Tibial nerve (tissue), 3 donors: ENCODE measurements around the gene ALB.

Experiments
- POLR2A ChIP-seq, 2 donors: fragments of 450-650 bp; IDR thresholded peaks; one replicate each; pipeline ENCODE4 v1.6.1; 2017; ENCODE audit warnings: antibody characterized with exemption in 2 of 2, mild to moderate bottlenecking in 2 of 2, moderate library complexity in 2 of 2
- TF ChIP-seq, protein P1 (sequence below), 5 experiments: fragments of 200-600 bp in 3 of 5; fragments of 450-650 bp in 2 of 5; sonication (generic) in 3 of 5; IDR thresholded peaks; one replicate each; pipeline ENCODE4 v1.5.1; 2016 to 2019; ENCODE audit warnings: antibody characterized with exemption in 5 of 5, mild to moderate bottlenecking in 3 of 5, moderate library complexity in 2 of 5

DNA sequence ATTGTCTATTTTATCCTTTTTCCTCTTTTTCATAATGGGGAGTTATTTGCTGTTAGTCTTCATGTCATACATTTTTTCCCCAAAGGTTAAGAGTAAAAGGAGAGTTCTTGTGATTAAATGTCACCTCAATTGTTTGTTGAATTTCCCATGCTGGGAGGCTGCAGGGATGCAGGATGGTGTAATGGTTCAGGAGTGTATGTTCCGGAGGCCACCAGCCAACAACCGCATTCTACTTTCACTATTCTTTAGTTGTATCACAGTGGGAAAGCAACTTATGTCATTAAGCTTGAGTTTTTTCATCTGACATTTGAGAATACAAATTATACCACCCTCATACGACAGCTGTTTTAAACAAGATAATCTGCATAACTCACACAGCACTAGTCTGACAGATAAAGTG, 47.3 kb downstream of the ALB start:
- TF ChIP-seq, protein P1, sequence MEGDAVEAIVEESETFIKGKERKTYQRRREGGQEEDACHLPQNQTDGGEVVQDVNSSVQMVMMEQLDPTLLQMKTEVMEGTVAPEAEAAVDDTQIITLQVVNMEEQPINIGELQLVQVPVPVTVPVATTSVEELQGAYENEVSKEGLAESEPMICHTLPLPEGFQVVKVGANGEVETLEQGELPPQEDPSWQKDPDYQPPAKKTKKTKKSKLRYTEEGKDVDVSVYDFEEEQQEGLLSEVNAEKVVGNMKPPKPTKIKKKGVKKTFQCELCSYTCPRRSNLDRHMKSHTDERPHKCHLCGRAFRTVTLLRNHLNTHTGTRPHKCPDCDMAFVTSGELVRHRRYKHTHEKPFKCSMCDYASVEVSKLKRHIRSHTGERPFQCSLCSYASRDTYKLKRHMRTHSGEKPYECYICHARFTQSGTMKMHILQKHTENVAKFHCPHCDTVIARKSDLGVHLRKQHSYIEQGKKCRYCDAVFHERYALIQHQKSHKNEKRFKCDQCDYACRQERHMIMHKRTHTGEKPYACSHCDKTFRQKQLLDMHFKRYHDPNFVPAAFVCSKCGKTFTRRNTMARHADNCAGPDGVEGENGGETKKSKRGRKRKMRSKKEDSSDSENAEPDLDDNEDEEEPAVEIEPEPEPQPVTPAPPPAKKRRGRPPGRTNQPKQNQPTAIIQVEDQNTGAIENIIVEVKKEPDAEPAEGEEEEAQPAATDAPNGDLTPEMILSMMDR (IDR thresholded peaks at IDR 0.05): no peak
- no peak for TF ChIP-seq POLR2A (IDR thresholded peaks at IDR 0.05)
